BLaER1 (cell line): ENCODE results near the gene KRTAP5-8.
"Not testable (repeated sequence)": the region's sequence is repeated elsewhere in the genome, so short reads cannot be mapped to it uniquely, and the experiment has no call there.

Source experiments
- H3K27ac ChIP-seq: shearing (Covaris generic); formaldehyde crosslinking; 2 replicates; pipeline ENCODE4 v1.8.1; 2022
- H3K27me3 ChIP-seq: shearing (Covaris generic); formaldehyde crosslinking; 2 replicates; pipeline ENCODE4 v1.8.1; 2022
- H3K36me3 ChIP-seq: shearing (Covaris generic); formaldehyde crosslinking; 2 replicates; pipeline ENCODE4 v1.8.1; 2022
- H3K4me1 ChIP-seq: shearing (Covaris generic); formaldehyde crosslinking; 2 replicates; pipeline ENCODE4 v1.8.1; 2022
- H3K4me2 ChIP-seq: shearing (Covaris generic); formaldehyde crosslinking; 2 replicates; pipeline ENCODE4 v1.8.1; 2022
- H3K4me3 ChIP-seq: shearing (Covaris generic); formaldehyde crosslinking; 2 replicates; pipeline ENCODE4 v1.8.1; 2022
- H3K9ac ChIP-seq: shearing (Covaris generic); formaldehyde crosslinking; 2 replicates; pipeline ENCODE4 v1.8.1; 2022
- H3K9me3 ChIP-seq: shearing (Covaris generic); formaldehyde crosslinking; 2 replicates; pipeline ENCODE4 v1.8.1; 2022
- H4K20me1 ChIP-seq: shearing (Covaris generic); formaldehyde crosslinking; 2 replicates; pipeline ENCODE4 v1.8.1; 2022
- Cebpa-rat ChIP-seq: shearing (Covaris generic); IDR thresholded peaks from 2 replicates; pipeline ENCODE4 v1.8.1; 2022

The KRTAP5-8 gene

GRCh38 chr11:71556018-71556417 is 18.2 kb downstream of the KRTAP5-8 start:
- TF ChIP-seq Cebpa-rat: no peak
- Histone ChIP-seq H3K27ac (no peak overlapping the region), H3K9ac (no peak overlapping the region)

GRCh38 chr11:71557257-71557656 is 19.4 kb downstream of the KRTAP5-8 start:
- Histone ChIP-seq H3K27me3 (no peaks in the 10 kb centered on the region), H3K4me1 (no peaks in the 10 kb centered on the region), H3K27ac (no peak overlapping the region), H3K9ac (no peak overlapping the region), H3K4me3 (no peak overlapping the region), H4K20me1 (no peaks in the 10 kb centered on the region), H3K36me3 (no peaks in the 10 kb centered on the region), H3K9me3 (no peaks in the 10 kb centered on the region), H3K4me2 (no peak overlapping the region)
- TF ChIP-seq Cebpa-rat: no peak

More at GRCh38 chr11:71556018-71556417, 18.2 kb downstream of the KRTAP5-8 start:
- H4K20me1 ChIP-seq: no peaks in the 10 kb centered on the region
- 0 out of 2 replicates have a peak, but pooled peaks cover 4% of the 10 kb centered on the region for H3K4me1 ChIP-seq
- H3K9me3 ChIP-seq: no peaks in the 10 kb centered on the region
- no peak overlapping the region for H3K4me3 ChIP-seq
- H3K27me3 ChIP-seq: no peaks in the 10 kb centered on the region
- H3K36me3 ChIP-seq: no peaks in the 10 kb centered on the region
- no peak overlapping the region for H3K4me2 ChIP-seq

- Histone ChIP-seq H3K27ac (no peak overlapping the region), H3K4me1 (no peaks in the 10 kb centered on the region), H3K4me3 (no peak overlapping the region), H3K27me3 (0 out of 2 replicates have a peak, but pooled peaks cover under 1% of the 10 kb centered on the region), H3K36me3 (no peaks in the 10 kb centered on the region), H3K9ac (no peak overlapping the region), H3K9me3 (no peaks in the 10 kb centered on the region), H3K4me2 (no peak overlapping the region), H4K20me1 (0 out of 2 replicates have a peak, but pooled peaks cover 4% of the 10 kb centered on the region)
- no peak for TF ChIP-seq Cebpa-rat
Measured at GRCh38 chr11:71558996-71559395, 21.2 kb downstream of the KRTAP5-8 start.

- Histone ChIP-seq H3K9ac (no peak overlapping the region), H3K4me2 (no peak overlapping the region), H3K27ac (no peak overlapping the region), H3K4me3 (no peak overlapping the region), H3K27me3 (0 out of 2 replicates have a peak, but pooled peaks cover 6% of the 10 kb centered on the region), H3K4me1 (peaks cover 16% of the 10 kb centered on the region), H4K20me1 (0 out of 2 replicates have a peak, but pooled peaks cover 6% of the 10 kb centered on the region), H3K36me3 (no peaks in the 10 kb centered on the region), H3K9me3 (no peaks in the 10 kb centered on the region)
- no peak for TF ChIP-seq Cebpa-rat
Measured at GRCh38 chr11:71562120-71562519, 24.3 kb downstream of the KRTAP5-8 start.

- H3K4me3 ChIP-seq: no peak overlapping the region
- TF ChIP-seq Cebpa-rat: no peak
- H3K36me3 ChIP-seq: no peaks in the 10 kb centered on the region
- H3K27me3 ChIP-seq: 0 out of 2 replicates have a peak, but pooled peaks cover 6% of the 10 kb centered on the region
- no peaks in the 10 kb centered on the region for H3K9me3 ChIP-seq
- H4K20me1 ChIP-seq: 0 out of 2 replicates have a peak, but pooled peaks cover 6% of the 10 kb centered on the region
- peaks cover 16% of the 10 kb centered on the region for H3K4me1 ChIP-seq
- no peak overlapping the region for H3K27ac ChIP-seq
- H3K9ac ChIP-seq: no peak overlapping the region
- H3K4me2 ChIP-seq: no peak overlapping the region
Measured at GRCh38 chr11:71563406-71563805, 25.6 kb downstream of the KRTAP5-8 start.

GRCh38 chr11:71564430-71564829 is 26.6 kb downstream of the KRTAP5-8 start:
- H3K4me2 ChIP-seq: no peak overlapping the region
- H3K36me3 ChIP-seq: no peaks in the 10 kb centered on the region
- 0 out of 2 replicates have a peak, but pooled peaks cover 6% of the 10 kb centered on the region for H4K20me1 ChIP-seq
- H3K4me1 ChIP-seq: peaks cover 16% of the 10 kb centered on the region
- H3K9me3 ChIP-seq: no peaks in the 10 kb centered on the region
- no peak for TF ChIP-seq Cebpa-rat
- H3K9ac ChIP-seq: no peak overlapping the region
- H3K4me3 ChIP-seq: no peak overlapping the region
- H3K27me3 ChIP-seq: 0 out of 2 replicates have a peak, but pooled peaks cover 6% of the 10 kb centered on the region
- no peak overlapping the region for H3K27ac ChIP-seq

- Histone ChIP-seq H3K27me3 (0 out of 2 replicates have a peak, but pooled peaks cover 6% of the 10 kb centered on the region), H3K4me1 (peaks cover 16% of the 10 kb centered on the region), H4K20me1 (0 out of 2 replicates have a peak, but pooled peaks cover 6% of the 10 kb centered on the region), H3K4me3 (no peak within 1 kb of the TSS), H3K36me3 (no peaks in the 10 kb centered on the region), H3K9ac (no peak within 1 kb of the TSS), H3K9me3 (no peaks in the 10 kb centered on the region), H3K4me2 (peak within 1 kb of the TSS; percentile 40), H3K27ac (no peak within 1 kb of the TSS)
- no peak for TF ChIP-seq Cebpa-rat
Measured at GRCh38 chr11:71565263-71565662, 27.4 kb downstream of the KRTAP5-8 start, which contains the start of gene KRTAP5-10. Gene KRTAP5-10 (plus strand): TSS chr11:71565563. CDS start chr11:71565588, 25 bp downstream.

- H3K27me3 ChIP-seq: 0 out of 2 replicates have a peak, but pooled peaks cover 6% of the 10 kb centered on the region
- no peaks in the 10 kb centered on the region for H3K36me3 ChIP-seq
- 0 out of 2 replicates have a peak, but pooled peaks cover 6% of the 10 kb centered on the region for H4K20me1 ChIP-seq
- H3K4me2 ChIP-seq: peak overlapping the region; percentile 40
- H3K4me3 ChIP-seq: no peak overlapping the region
- no peaks in the 10 kb centered on the region for H3K9me3 ChIP-seq
- no peak for TF ChIP-seq Cebpa-rat
- H3K27ac ChIP-seq: no peak overlapping the region
- peaks cover 16% of the 10 kb centered on the region for H3K4me1 ChIP-seq
- no peak overlapping the region for H3K9ac ChIP-seq
Measured at GRCh38 chr11:71566081-71566620, 28.3 kb downstream of the KRTAP5-8 start.

- H3K9ac ChIP-seq, H3K27me3 ChIP-seq, H3K4me3 ChIP-seq, H3K27ac ChIP-seq, H3K36me3 ChIP-seq, H3K9me3 ChIP-seq, H4K20me1 ChIP-seq: not testable (repeated sequence)
- H3K4me2 ChIP-seq: peak overlapping the region; percentile 40
- H3K4me1 ChIP-seq: peaks cover 16% of the 10 kb centered on the region
Measured at GRCh38 chr11:71566626-71567599, 29.1 kb downstream of the KRTAP5-8 start.

- H4K20me1 ChIP-seq, H3K9me3 ChIP-seq, H3K4me3 ChIP-seq, H3K27ac ChIP-seq, H3K27me3 ChIP-seq, H3K9ac ChIP-seq, H3K4me2 ChIP-seq, H3K36me3 ChIP-seq: not testable (repeated sequence)
- peaks cover 16% of the 10 kb centered on the region for H3K4me1 ChIP-seq
Measured at GRCh38 chr11:71567633-71568032, 29.8 kb downstream of the KRTAP5-8 start.
